IMR-90 (cell line): ENCODE results near the gene MAML2. TPM values are rescaled to one million over a fixed set of nuclear protein-coding genes. Genes with fewer than 3 reads are reported as not detected.

Experiments
- ATAC-seq: fragments of 200-7000 bp; cut with Tn5 transposase; 2 replicates; pipeline ENCODE4 v1.9.1; 2020; ENCODE audit warnings: low read depth, mild to moderate bottlenecking, moderate library complexity
- BruUV-seq: library from RNA; stranded (reverse); fragments of 400-500 nt; replicated peaks from 2 replicates; lab custom pipeline; 2021; lab: Mats Ljungman, UMichigan
- CTCF ChIA-PET: fragments of 300-600 bp; formaldehyde crosslinking; extraction: SDS; loops from one replicate; lab custom pipeline; 2021; ENCODE audit warnings: antibody characterized with exemption; lab: Yijun Ruan, JAX
- POLR2A ChIA-PET: fragments of 300-600 bp; sonication (Branson Sonifier 250); formaldehyde crosslinking; loops from one replicate; lab custom pipeline; 2022; ENCODE audit warnings: antibody characterized with exemption; ENCODE audit not compliant: unreplicated experiment; lab: Charles Lee
- DNase-seq: peaks from one replicate; pipeline ENCODE4 v3.0.0; 2013
- H2AFZ ChIP-seq: replicated peaks from 2 replicates; pipeline ENCODE3; 2013; ENCODE audit warnings: low read length, mild to moderate bottlenecking; ENCODE audit not compliant: poor library complexity
- H2AK5ac ChIP-seq: 2 replicates; pipeline ENCODE4 v1.6.1; 2013; ENCODE audit warnings: low read depth, low read length, inconsistent platforms
- H2AK9ac ChIP-seq: replicated peaks from 2 replicates; pipeline ENCODE3; 2013; ENCODE audit warnings: mild to moderate bottlenecking, low read depth, low read length, moderate library complexity; ENCODE audit not compliant: poor library complexity
- H2BK120ac ChIP-seq: 2 replicates; pipeline ENCODE4 v1.6.1; 2013; ENCODE audit warnings: low read depth, low read length, inconsistent platforms
- H2BK15ac ChIP-seq: 3 replicates; pipeline ENCODE4 v1.6.1; 2013; ENCODE audit warnings: low read depth, low read length, inconsistent platforms
- H2BK20ac ChIP-seq: 2 replicates; pipeline ENCODE4 v1.6.1; 2013; ENCODE audit warnings: low read depth, mild to moderate bottlenecking, inconsistent platforms, low read length, moderate library complexity
- H2BK5ac ChIP-seq: 2 replicates; pipeline ENCODE4 v1.6.1; 2013; ENCODE audit warnings: mild to moderate bottlenecking, low read depth, low read length, inconsistent platforms; ENCODE audit not compliant: poor library complexity, severe bottlenecking
- H3K14ac ChIP-seq: replicated peaks from 2 replicates; pipeline ENCODE4 v1.6.1; 2013; ENCODE audit warnings: low read depth, low read length, inconsistent platforms
- H3K18ac ChIP-seq: 2 replicates; pipeline ENCODE4 v1.6.1; 2013; ENCODE audit warnings: low read depth, low read length, control low read depth
- H3K23ac ChIP-seq: 2 replicates; pipeline ENCODE4 v1.6.1; 2013; ENCODE audit warnings: low read depth, low read length, inconsistent platforms
- H3K27ac ChIP-seq: 2 replicates; pipeline ENCODE4 v1.5.1; 2013; ENCODE audit warnings: mild to moderate bottlenecking, control low read depth, low read length; ENCODE audit not compliant: insufficient read depth
- H3K27me3 ChIP-seq: 2 replicates; pipeline ENCODE4 v1.6.1; 2013; ENCODE audit warnings: low read length; ENCODE audit not compliant: control insufficient read depth, insufficient read depth
- H3K36me3 ChIP-seq: 2 replicates; pipeline ENCODE4 v1.6.1; 2013; ENCODE audit warnings: low read length, mixed read lengths; ENCODE audit not compliant: control insufficient read depth, insufficient read depth
- H3K4ac ChIP-seq: 2 replicates; pipeline ENCODE4 v1.6.1; 2013; ENCODE audit warnings: low read depth, low read length, inconsistent platforms
- H3K4me1 ChIP-seq: 2 replicates; pipeline ENCODE4 v1.6.1; 2013; ENCODE audit warnings: low read length, mixed read lengths; ENCODE audit not compliant: control insufficient read depth, insufficient read depth
- H3K4me2 ChIP-seq: 2 replicates; pipeline ENCODE4 v1.6.1; 2013; ENCODE audit warnings: low read depth, mild to moderate bottlenecking, control low read depth, low read length, moderate library complexity
- H3K4me3 ChIP-seq: 2 replicates; pipeline ENCODE4 v1.5.1; 2013; ENCODE audit warnings: low read depth, mild to moderate bottlenecking, control low read depth, low read length, moderate library complexity; ENCODE audit not compliant: insufficient read depth
- H3K56ac ChIP-seq: 2 replicates; pipeline ENCODE4 v1.6.1; 2013; ENCODE audit warnings: low read length, inconsistent platforms; ENCODE audit not compliant: insufficient read depth; ENCODE audit errors: extremely low read depth
- H3K79me1 ChIP-seq, 2 experiments: 2 replicates each; pipeline ENCODE4 v1.6.1; 2013; ENCODE audit warnings: low read length in 2 of 2, inconsistent platforms in 1 of 2, low read depth in 1 of 2
- H3K9ac ChIP-seq: 2 replicates; pipeline ENCODE4 v1.6.1; 2013; ENCODE audit warnings: low read depth, low read length, control low read depth
- H3K9me1 ChIP-seq: 2 replicates; pipeline ENCODE4 v1.6.1; 2013; ENCODE audit warnings: low read length, inconsistent platforms; ENCODE audit not compliant: insufficient read depth
- H3K9me3 ChIP-seq: 2 replicates; pipeline ENCODE4 v1.6.1; 2013; ENCODE audit warnings: low read length; ENCODE audit not compliant: control insufficient read depth, insufficient read depth
- H4K20me1 ChIP-seq: 2 replicates; pipeline ENCODE4 v1.6.1; 2013; ENCODE audit warnings: low read length, inconsistent platforms; ENCODE audit not compliant: insufficient read depth
- H4K5ac ChIP-seq: 2 replicates; pipeline ENCODE4 v1.6.1; 2013; ENCODE audit warnings: mild to moderate bottlenecking, low read depth, low read length, control low read depth
- H4K8ac ChIP-seq, 2 experiments: 2 replicates each; pipeline ENCODE4 v1.6.1; 2013; ENCODE audit warnings: low read depth in 2 of 2, low read length in 2 of 2, control low read depth in 1 of 2, inconsistent platforms in 1 of 2
- H4K91ac ChIP-seq: 2 replicates; pipeline ENCODE4 v1.6.1; 2013; ENCODE audit warnings: low read depth, low read length, inconsistent platforms; ENCODE audit not compliant: insufficient read depth
- CEBPB ChIP-seq: IDR thresholded peaks from 2 replicates; pipeline ENCODE4 v1.6.1; 2012; ENCODE audit warnings: low read depth, low read length, improper control_type of control experiment
- FOS ChIP-seq: fragments of 150-350 bp; IDR thresholded peaks from 2 replicates; pipeline ENCODE4 v1.6.1; 2016; ENCODE audit warnings: low read depth, low read length
- MAFK ChIP-seq: IDR thresholded peaks from 2 replicates; pipeline ENCODE4 v1.6.1; 2012; ENCODE audit warnings: low read depth, low read length, improper control_type of control experiment
- MAZ ChIP-seq: IDR thresholded peaks from 2 replicates; pipeline ENCODE4 v1.6.1; 2012; ENCODE audit warnings: low read depth, mild to moderate bottlenecking, low read length, improper control_type of control experiment, moderate library complexity, borderline replicate concordance
- MXI1 ChIP-seq: IDR thresholded peaks from 2 replicates; pipeline ENCODE4 v1.6.1; 2012; ENCODE audit warnings: low read depth, mild to moderate bottlenecking, low read length, moderate library complexity, borderline replicate concordance
- RFX5 ChIP-seq: IDR thresholded peaks from 2 replicates; pipeline ENCODE4 v1.8.0; 2012; ENCODE audit warnings: low read depth, mild to moderate bottlenecking, low read length, moderate library complexity
- SMC3 ChIP-seq: fragments of 150-350 bp; IDR thresholded peaks from 2 replicates; pipeline ENCODE4 v1.6.1; 2016; ENCODE audit warnings: low read depth, mild to moderate bottlenecking, antibody characterized with exemption, low read length, moderate library complexity
- WGBS, 2 experiments: methylation state at CpG; one replicate each; pipeline versions ENCODE4 v1.1.5 to v1.1.7; 2013; ENCODE audit warnings: missing lambda C conversion rate in 2 of 2; ENCODE audit not compliant: insufficient read length in 1 of 2; ENCODE audit errors: extremely low coverage in 2 of 2; 5-methylcytosine and 5-hydroxymethylcytosine counted together
- dilution Hi-C: fragments of 300-500 bp; cut with HindIII; formaldehyde crosslinking; loops from one replicate; pipeline ENCODE4 v1.14.3; 2018; ENCODE audit warnings: low sequenced_read_pairs; ENCODE audit not compliant: unreplicated experiment
- in situ Hi-C: fragments of 300-500 bp; cut with MboI; formaldehyde crosslinking; loops from 3 replicates; pipeline ENCODE4 v1.14.3; 2019; ENCODE audit warnings: low sequenced_read_pairs, inconsistent platforms, mixed read lengths
- intact Hi-C: fragments of 100-400 bp; cut with micrococcal nuclease; formaldehyde crosslinking; loops from 2 replicates; pipeline ENCODE4 v1.10.0; 2022
- polyA plus RNA-seq, 3 experiments: library from polyadenylated mRNA; depleted of rRNA; stranded (reverse); fragments of >200 nt; gene quantifications; 2 replicates each; pipeline ENCODE4 v1.2.3, GENCODE V29; 2012; ENCODE audit warnings: low replicate concordance in 1 of 3
- total RNA-seq: library from RNA; depleted of rRNA; stranded (reverse); fragments of >200 nt; gene quantifications from 2 replicates; pipeline ENCODE4 v1.2.3, GENCODE V29; 2012

The MAML2 gene
- total and polyA plus RNA-seq, 2 of the 4 experiments (the other 2 are of a cell fraction), result 15.0 to 19.5 TPM

- H3K36me3 ChIP-seq, result peaks cover 6% of the 10 kb centered on the region
- H3K27me3 ChIP-seq, result no peaks in the 10 kb centered on the region
- no peak overlapping the region for H4K5ac ChIP-seq
- H4K8ac ChIP-seq, result 0 out of 4 replicates have a peak overlapping the region, but pooled peaks of 1 of the 2 experiments have one; percentile 18
- no peak overlapping the region for H2AFZ ChIP-seq
- DNase-seq (no peak), ATAC-seq (no peak; the same call in 1 of the 2 replicates)
- no peak overlapping the region for H2BK5ac ChIP-seq
- dilution Hi-C loops (no loop called here), in situ Hi-C loops (no loop called here), intact Hi-C loops (no loop called here)
- H3K9me3 ChIP-seq, result no peaks in the 10 kb centered on the region
- H2AK5ac ChIP-seq, result no peak overlapping the region
- no peak overlapping the region for H3K9ac ChIP-seq
- ChIA-PET POLR2A (no interaction called here), CTCF (interaction anchor here (1.2 kb wide), 1 partner anchor 25 kb away, joined by 6 read pairs; the partner anchor contains the start of gene MAML2)
- H2BK120ac ChIP-seq, result no peak overlapping the region
- no peak overlapping the region for H4K91ac ChIP-seq
- H3K4me1 ChIP-seq, result peaks cover 29% of the 10 kb centered on the region
- no TSS peak for BruUV-seq
- WGBS, 2 experiments, result no CpG with 5 or more reads among the region's 2 CpGs
- H3K14ac ChIP-seq, result peak overlapping the region; percentile 47; the same call in 1 of the 2 replicates
- H3K79me1 ChIP-seq, result peaks cover 41 to 90% of the 10 kb centered on the region in 2 experiments
- H3K27ac ChIP-seq, result no peak overlapping the region
- H3K4ac ChIP-seq, result peak overlapping the region; percentile 42; the same call in 1 of the 2 replicates
- no peak overlapping the region; the same call in 1 of the 2 replicates for H3K18ac ChIP-seq
- H3K9me1 ChIP-seq, result peaks cover 15% of the 10 kb centered on the region
- H2BK15ac ChIP-seq, result no peak overlapping the region; the same call in 2 of the 3 replicates
- no peak overlapping the region for H3K4me3 ChIP-seq
- no peak overlapping the region for H3K4me2 ChIP-seq
- TF ChIP-seq FOS, result no peak
- TF ChIP-seq SMC3, result no peak
- no peak for TF ChIP-seq MAFK
- TF ChIP-seq MXI1, result no peak
- no peak for TF ChIP-seq MAZ
- TF ChIP-seq CEBPB, result no peak
- no peak for TF ChIP-seq RFX5
- no peak overlapping the region for H3K56ac ChIP-seq
- H3K23ac ChIP-seq, result peak overlapping the region; percentile 32; the same call in 1 of the 2 replicates
- peak overlapping the region; percentile 12; the same call in 1 of the 2 replicates for H2BK20ac ChIP-seq
- no peak overlapping the region for H2AK9ac ChIP-seq
- no peaks in the 10 kb centered on the region for H4K20me1 ChIP-seq
Measured at GRCh38 chr11:96317985-96318384, 25.0 kb downstream of the MAML2 start.
